Loucy (cell line): ENCODE results near the gene ACSS3.

ENCODE experiments used
- H2AFZ ChIP-seq: fragments of 200-600 bp; sonication (generic); 2 replicates; pipeline ENCODE4 v1.6.0; 2016; ENCODE audit warnings: antibody characterized with exemption, mild to moderate bottlenecking, low read length, moderate library complexity
- H3F3A ChIP-seq: fragments of 200-600 bp; 2 replicates; pipeline ENCODE4 v1.6.0; 2016; ENCODE audit warnings: antibody characterized with exemption, low read depth, mild to moderate bottlenecking
- H3K27me3 ChIP-seq: fragments of 200-600 bp; sonication (generic); 2 replicates; pipeline ENCODE4 v1.6.1; 2014; ENCODE audit warnings: low read length, mild to moderate bottlenecking; ENCODE audit not compliant: insufficient read depth, poor library complexity, severe bottlenecking
- H3K36me3 ChIP-seq: fragments of 200-600 bp; sonication (generic); 2 replicates; pipeline ENCODE4 v1.6.1; 2016; ENCODE audit warnings: low read length; ENCODE audit not compliant: insufficient read depth
- H3K4me1 ChIP-seq: fragments of 200-600 bp; sonication (generic); 2 replicates; pipeline ENCODE4 v1.5.1; 2014; ENCODE audit warnings: low read length, mild to moderate bottlenecking; ENCODE audit not compliant: insufficient read depth, poor library complexity, severe bottlenecking
- H3K4me2 ChIP-seq: fragments of 200-600 bp; sonication (generic); 2 replicates; pipeline ENCODE4 v1.6.0; 2014; ENCODE audit warnings: antibody characterized with exemption, low read length, low read depth, mild to moderate bottlenecking; ENCODE audit not compliant: poor library complexity, severe bottlenecking
- H3K4me3 ChIP-seq: fragments of 200-600 bp; sonication (generic); 2 replicates; pipeline ENCODE4 v1.5.1; 2014; ENCODE audit warnings: low read length, mild to moderate bottlenecking, mixed read lengths; ENCODE audit not compliant: poor library complexity, severe bottlenecking
- H3K79me2 ChIP-seq: fragments of 200-600 bp; sonication (generic); 2 replicates; pipeline ENCODE4 v1.6.1; 2014; ENCODE audit warnings: low read length; ENCODE audit not compliant: insufficient read depth
- H3K9ac ChIP-seq: fragments of 200-600 bp; sonication (generic); 2 replicates; pipeline ENCODE4 v1.6.0; 2014; ENCODE audit warnings: mild to moderate bottlenecking, low read depth, low read length, moderate library complexity; ENCODE audit not compliant: poor library complexity, severe bottlenecking
- H3K9me2 ChIP-seq: fragments of 200-600 bp; sonication (generic); replicated peaks from 2 replicates; pipeline ENCODE4 v1.6.1; 2016; ENCODE audit warnings: low read depth, low read length, mixed read lengths
- H3K9me3 ChIP-seq: fragments of 200-600 bp; sonication (generic); 2 replicates; pipeline ENCODE4 v1.6.1; 2014; ENCODE audit warnings: mild to moderate bottlenecking, antibody characterized with exemption, low read length, low read depth; ENCODE audit not compliant: insufficient read depth
- H4K20me1 ChIP-seq: fragments of 200-600 bp; sonication (generic); 2 replicates; pipeline ENCODE4 v1.6.0; 2014; ENCODE audit warnings: antibody characterized with exemption, low read length, mild to moderate bottlenecking; ENCODE audit not compliant: insufficient read depth, poor library complexity, severe bottlenecking
- EZH2phosphoT487 ChIP-seq: fragments of 200-600 bp; IDR thresholded peaks from 2 replicates; pipeline ENCODE4 v1.6.1; 2018; ENCODE audit warnings: antibody characterized with exemption, mild to moderate bottlenecking, moderate library complexity, borderline replicate concordance
- TF ChIP-seq, protein P1 (sequence below): fragments of 200-600 bp; sonication (generic); conservative IDR thresholded peaks from 2 replicates; pipeline ENCODE4 v1.5.1; 2014; ENCODE audit warnings: mild to moderate bottlenecking, antibody characterized with exemption, low read length

The ACSS3 gene

GRCh38 chr12:81300454-81300853, 222.6 kb downstream of the ACSS3 start:
- no peaks in the 10 kb centered on the region for H3K79me2 ChIP-seq
- H3K27me3 ChIP-seq: no peaks in the 10 kb centered on the region
- H2AFZ ChIP-seq: no peak overlapping the region
- no peaks in the 10 kb centered on the region for H3F3A ChIP-seq
- H3K9me3 ChIP-seq: no peaks in the 10 kb centered on the region
- no peak overlapping the region for H3K9ac ChIP-seq
- H3K4me1 ChIP-seq: no peaks in the 10 kb centered on the region
- no peaks in the 10 kb centered on the region for H3K9me2 ChIP-seq
- no peak for TF ChIP-seq EZH2phosphoT487
- TF ChIP-seq, protein P1, sequence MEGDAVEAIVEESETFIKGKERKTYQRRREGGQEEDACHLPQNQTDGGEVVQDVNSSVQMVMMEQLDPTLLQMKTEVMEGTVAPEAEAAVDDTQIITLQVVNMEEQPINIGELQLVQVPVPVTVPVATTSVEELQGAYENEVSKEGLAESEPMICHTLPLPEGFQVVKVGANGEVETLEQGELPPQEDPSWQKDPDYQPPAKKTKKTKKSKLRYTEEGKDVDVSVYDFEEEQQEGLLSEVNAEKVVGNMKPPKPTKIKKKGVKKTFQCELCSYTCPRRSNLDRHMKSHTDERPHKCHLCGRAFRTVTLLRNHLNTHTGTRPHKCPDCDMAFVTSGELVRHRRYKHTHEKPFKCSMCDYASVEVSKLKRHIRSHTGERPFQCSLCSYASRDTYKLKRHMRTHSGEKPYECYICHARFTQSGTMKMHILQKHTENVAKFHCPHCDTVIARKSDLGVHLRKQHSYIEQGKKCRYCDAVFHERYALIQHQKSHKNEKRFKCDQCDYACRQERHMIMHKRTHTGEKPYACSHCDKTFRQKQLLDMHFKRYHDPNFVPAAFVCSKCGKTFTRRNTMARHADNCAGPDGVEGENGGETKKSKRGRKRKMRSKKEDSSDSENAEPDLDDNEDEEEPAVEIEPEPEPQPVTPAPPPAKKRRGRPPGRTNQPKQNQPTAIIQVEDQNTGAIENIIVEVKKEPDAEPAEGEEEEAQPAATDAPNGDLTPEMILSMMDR: no peak
- no peak overlapping the region for H3K4me2 ChIP-seq
- H3K36me3 ChIP-seq: no peaks in the 10 kb centered on the region
- no peak overlapping the region for H3K4me3 ChIP-seq
- H4K20me1 ChIP-seq: no peaks in the 10 kb centered on the region

- H4K20me1 ChIP-seq: no peaks in the 10 kb centered on the region
- TF ChIP-seq, protein P1: no peak
- no peak for TF ChIP-seq EZH2phosphoT487
- H3K9ac ChIP-seq: no peak overlapping the region
- no peaks in the 10 kb centered on the region for H3K36me3 ChIP-seq
- H3K4me1 ChIP-seq: no peaks in the 10 kb centered on the region
- H3F3A ChIP-seq: no peaks in the 10 kb centered on the region
- no peak overlapping the region for H3K4me3 ChIP-seq
- H3K4me2 ChIP-seq: no peak overlapping the region
- H3K27me3 ChIP-seq: no peaks in the 10 kb centered on the region
- no peaks in the 10 kb centered on the region for H3K79me2 ChIP-seq
- no peaks in the 10 kb centered on the region for H3K9me2 ChIP-seq
- H3K9me3 ChIP-seq: no peaks in the 10 kb centered on the region
- H2AFZ ChIP-seq: no peak overlapping the region
Measured at GRCh38 chr12:81303935-81304334, 226.1 kb downstream of the ACSS3 start.
